ENCODE data around the gene BICD2. TPM values are rescaled to one million over a fixed set of nuclear protein-coding genes. Genes with fewer than 3 reads are reported as not detected.

Gene BICD2
- 51.9 and 53.5 TPM in 2 replicates for total RNA-seq

GRCh38 chr9:92764381-92764987 is at the start of gene BICD2:
Gene BICD2 (minus strand): TSS chr9:92764833. CDS start chr9:92764744, 89 bp downstream.

DNA sequence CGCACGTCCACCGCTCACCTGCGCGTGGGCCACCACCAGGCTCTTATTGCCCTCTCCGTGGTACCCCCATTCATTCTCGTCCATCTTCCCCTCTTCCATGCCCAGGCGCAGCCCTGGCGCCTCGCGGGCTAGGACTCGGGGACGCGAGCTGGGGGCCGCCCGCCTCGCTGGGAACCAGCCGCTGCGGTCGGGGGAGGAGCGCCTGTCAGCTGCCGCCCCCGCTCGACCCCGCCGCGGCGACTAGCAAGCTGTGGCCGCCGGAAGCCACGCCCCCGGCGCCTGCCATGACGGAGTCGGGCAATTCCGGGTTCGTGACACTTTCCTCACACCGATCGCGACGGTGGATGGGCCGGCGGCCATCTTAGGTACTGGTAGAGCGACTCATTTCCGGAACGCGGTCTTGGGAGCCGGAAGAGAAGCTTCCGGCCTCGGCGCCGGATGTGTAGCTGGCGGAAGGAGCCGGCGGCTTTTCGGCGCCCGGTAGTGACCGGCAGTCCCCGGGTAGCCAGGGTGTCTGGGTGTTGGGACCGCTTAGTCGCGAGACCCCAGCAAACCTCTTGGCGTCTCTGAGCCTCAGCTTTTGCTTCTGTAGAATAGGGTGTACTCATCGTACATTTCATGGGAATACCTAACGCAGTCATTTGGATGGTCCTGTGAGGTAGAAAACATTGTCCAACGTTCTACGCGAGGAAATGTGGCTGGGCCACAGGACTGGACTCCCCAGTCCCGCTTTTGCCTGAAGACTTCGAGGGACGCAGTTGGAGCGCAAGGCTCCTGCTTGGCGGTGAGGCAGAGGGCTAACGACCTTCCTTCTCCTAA is 94.5 kb downstream of the BICD2 start, which contains the start of gene IPPK:
IPPK (minus strand) TSS at position 242 of the 819 bp plus-strand sequence; CDS start at position 99, 143 bp downstream.

Other genes starting within 250 kb of the BICD2 start
- gene ECM2, start 228.8 kb downstream of the BICD2 start, total RNA-seq, result 34.5 and 38.5 TPM in 2 replicates
- gene IPPK, start 94.7 kb downstream of the BICD2 start, total RNA-seq, result 10.7 and 13.8 TPM in 2 replicates
- gene ZNF484, start 113.2 kb upstream of the BICD2 start, total RNA-seq, result 16.3 and 17.5 TPM in 2 replicates
- gene FGD3, start 182.7 kb upstream of the BICD2 start, total RNA-seq, result 0.12 and 0.16 TPM in 2 replicates